Liver (tissue), 3 donors: ENCODE data around the gene RIPOR1.

ENCODE experiments used
- ATF3 ChIP-seq: IDR thresholded peaks from 2 replicates; pipeline ENCODE4 v1.6.1; 2016; ENCODE audit warnings: antibody characterized with exemption
- CTCF ChIP-seq: fragments of 150-350 bp; IDR thresholded peaks from 2 replicates; pipeline ENCODE4 v1.5.1; 2017; ENCODE audit warnings: improper control_type of control experiment, low read depth, low read length; ENCODE audit not compliant: missing input control
- EGR1 ChIP-seq, 2 donors: IDR thresholded peaks; 2 replicates each; pipeline ENCODE4 v1.6.1; 2016 to 2018; ENCODE audit warnings: antibody characterized with exemption in 2 of 2, low read depth in 2 of 2
- HNF4A ChIP-seq, 2 donors: conservative IDR thresholded peaks; 2 replicates each; pipeline ENCODE4 v1.6.1; 2016; ENCODE audit warnings: antibody characterized with exemption in 2 of 2, mild to moderate bottlenecking in 2 of 2
- JUND ChIP-seq, 2 donors: IDR thresholded peaks; 2 replicates each; pipeline ENCODE4 v1.6.1; 2016; ENCODE audit warnings: antibody characterized with exemption in 2 of 2
- MAX ChIP-seq: IDR thresholded peaks from 2 replicates; pipeline ENCODE4 v1.6.1; 2016; ENCODE audit warnings: antibody characterized with exemption
- RAD21 ChIP-seq, 2 donors: IDR thresholded peaks; 2 replicates each; pipeline ENCODE4 v1.6.1; 2016; ENCODE audit warnings: antibody characterized with exemption in 2 of 2, mild to moderate bottlenecking in 2 of 2
- REST ChIP-seq: IDR thresholded peaks from 2 replicates; pipeline ENCODE4 v1.6.1; 2016; ENCODE audit warnings: antibody characterized with exemption, mild to moderate bottlenecking
- RXRA ChIP-seq, 2 donors: IDR thresholded peaks; 2 replicates each; pipeline ENCODE4 v1.6.1; 2017 to 2018; ENCODE audit warnings: antibody characterized with exemption in 2 of 2, mild to moderate bottlenecking in 1 of 2
- TAF1 ChIP-seq: conservative IDR thresholded peaks from 2 replicates; pipeline ENCODE4 v1.6.1; 2016; ENCODE audit warnings: antibody characterized with exemption, mild to moderate bottlenecking
- ZBTB33 ChIP-seq: IDR thresholded peaks from 2 replicates; pipeline ENCODE4 v1.6.1; 2016; ENCODE audit warnings: antibody characterized with exemption
- donor health status: healthy.
- donor health status: healthy.

GRCh38 chr16:67518676-67519075, 10.0 kb upstream of the RIPOR1 start:
- TF ChIP-seq CTCF, result no peak
- no peak for TF ChIP-seq RAD21 (IDR thresholded peaks at IDR 0.05)
- TF ChIP-seq MAX, result no peak
- TF ChIP-seq JUND (IDR thresholded peaks at IDR 0.05), result no peak
- TF ChIP-seq RXRA (IDR thresholded peaks at IDR 0.05), result no peak
- TF ChIP-seq EGR1 (IDR thresholded peaks at IDR 0.05; ENCODE audit: low read depth in 2 of 2), result no peak
- TF ChIP-seq ZBTB33, result no peak
- no peak for TF ChIP-seq HNF4A (conservative IDR thresholded peaks at IDR 0.05)
- no peak for TF ChIP-seq TAF1
- TF ChIP-seq ATF3, result no peak
- TF ChIP-seq REST, result no peak
